Nephron progenitor cell (in vitro differentiated cells): ENCODE results near the gene RBM20.

Source experiments
- DNase-seq: peaks from one replicate; pipeline ENCODE4 v3.0.0; 2021
- H3K27ac Mint-ChIP-seq: 2 replicates; pipeline ENCODE4 v1.8.0; 2021; ENCODE audit warnings: mild to moderate bottlenecking, moderate library complexity, mixed read lengths
- H3K27me3 Mint-ChIP-seq: 2 replicates; pipeline ENCODE4 v1.8.0; 2021; ENCODE audit warnings: mild to moderate bottlenecking, low read depth, mixed read lengths; ENCODE audit not compliant: poor library complexity
- H3K36me3 Mint-ChIP-seq: 2 replicates; pipeline ENCODE4 v1.8.0; 2021; ENCODE audit warnings: low read depth, mixed read lengths
- H3K4me1 Mint-ChIP-seq: 2 replicates; pipeline ENCODE4 v1.8.0; 2021; ENCODE audit warnings: mixed read lengths
- H3K4me3 Mint-ChIP-seq: 2 replicates; pipeline ENCODE4 v1.8.0; 2021; ENCODE audit warnings: mild to moderate bottlenecking, moderate library complexity, mixed read lengths
- H3K9me3 Mint-ChIP-seq: 2 replicates; pipeline ENCODE4 v1.8.0; 2021; ENCODE audit warnings: mild to moderate bottlenecking, moderate library complexity, mixed read lengths
- TF ChIP-seq, protein P1 (sequence below): fragments of 200-600 bp; sonication (generic); IDR thresholded peaks from 2 replicates; pipeline ENCODE4 v1.5.0; 2021; ENCODE audit warnings: antibody characterized with exemption

Gene RBM20

DNA sequence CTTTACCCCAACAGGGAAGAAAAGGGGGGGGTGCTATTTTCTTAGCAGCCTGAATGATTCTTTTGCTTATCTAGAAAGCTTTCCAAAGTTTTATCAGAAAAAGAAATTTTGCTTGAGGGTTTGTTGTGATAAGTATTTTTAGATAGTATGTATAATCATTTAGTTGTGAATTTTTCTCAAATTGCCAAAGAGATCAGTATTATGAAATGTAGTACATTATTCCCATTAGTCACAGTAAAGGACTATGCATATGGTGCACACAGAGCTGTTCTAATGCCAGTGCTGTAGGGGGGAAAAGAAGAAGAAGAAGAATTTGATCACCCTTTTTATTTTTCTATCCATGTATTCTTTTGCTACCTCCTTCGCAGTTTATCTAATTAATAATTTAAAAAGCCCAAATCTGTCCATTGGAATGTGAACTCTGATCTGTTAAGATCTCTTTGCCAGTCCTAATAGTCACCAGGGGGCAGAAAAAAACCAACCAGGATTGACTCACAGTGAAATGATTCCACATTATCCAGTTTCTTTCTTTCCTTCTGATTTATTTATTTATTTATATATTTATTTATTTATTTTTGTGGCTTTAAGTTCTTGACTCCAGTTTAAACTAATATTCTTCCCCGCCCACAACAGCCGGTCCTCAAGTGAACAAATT lies 4.7 kb downstream of the RBM20 start:
- peaks cover 82% of the 10 kb centered on the region for H3K4me1 Mint-ChIP-seq
- TF ChIP-seq, protein P1, sequence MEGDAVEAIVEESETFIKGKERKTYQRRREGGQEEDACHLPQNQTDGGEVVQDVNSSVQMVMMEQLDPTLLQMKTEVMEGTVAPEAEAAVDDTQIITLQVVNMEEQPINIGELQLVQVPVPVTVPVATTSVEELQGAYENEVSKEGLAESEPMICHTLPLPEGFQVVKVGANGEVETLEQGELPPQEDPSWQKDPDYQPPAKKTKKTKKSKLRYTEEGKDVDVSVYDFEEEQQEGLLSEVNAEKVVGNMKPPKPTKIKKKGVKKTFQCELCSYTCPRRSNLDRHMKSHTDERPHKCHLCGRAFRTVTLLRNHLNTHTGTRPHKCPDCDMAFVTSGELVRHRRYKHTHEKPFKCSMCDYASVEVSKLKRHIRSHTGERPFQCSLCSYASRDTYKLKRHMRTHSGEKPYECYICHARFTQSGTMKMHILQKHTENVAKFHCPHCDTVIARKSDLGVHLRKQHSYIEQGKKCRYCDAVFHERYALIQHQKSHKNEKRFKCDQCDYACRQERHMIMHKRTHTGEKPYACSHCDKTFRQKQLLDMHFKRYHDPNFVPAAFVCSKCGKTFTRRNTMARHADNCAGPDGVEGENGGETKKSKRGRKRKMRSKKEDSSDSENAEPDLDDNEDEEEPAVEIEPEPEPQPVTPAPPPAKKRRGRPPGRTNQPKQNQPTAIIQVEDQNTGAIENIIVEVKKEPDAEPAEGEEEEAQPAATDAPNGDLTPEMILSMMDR = no peak
- no peak overlapping the region for H3K4me3 Mint-ChIP-seq
- H3K9me3 Mint-ChIP-seq = no peaks in the 10 kb centered on the region
- no peaks in the 10 kb centered on the region for H3K36me3 Mint-ChIP-seq
- DNase-seq = no peak
- peaks cover 5% of the 10 kb centered on the region for H3K27me3 Mint-ChIP-seq
- no peak overlapping the region for H3K27ac Mint-ChIP-seq

DNA sequence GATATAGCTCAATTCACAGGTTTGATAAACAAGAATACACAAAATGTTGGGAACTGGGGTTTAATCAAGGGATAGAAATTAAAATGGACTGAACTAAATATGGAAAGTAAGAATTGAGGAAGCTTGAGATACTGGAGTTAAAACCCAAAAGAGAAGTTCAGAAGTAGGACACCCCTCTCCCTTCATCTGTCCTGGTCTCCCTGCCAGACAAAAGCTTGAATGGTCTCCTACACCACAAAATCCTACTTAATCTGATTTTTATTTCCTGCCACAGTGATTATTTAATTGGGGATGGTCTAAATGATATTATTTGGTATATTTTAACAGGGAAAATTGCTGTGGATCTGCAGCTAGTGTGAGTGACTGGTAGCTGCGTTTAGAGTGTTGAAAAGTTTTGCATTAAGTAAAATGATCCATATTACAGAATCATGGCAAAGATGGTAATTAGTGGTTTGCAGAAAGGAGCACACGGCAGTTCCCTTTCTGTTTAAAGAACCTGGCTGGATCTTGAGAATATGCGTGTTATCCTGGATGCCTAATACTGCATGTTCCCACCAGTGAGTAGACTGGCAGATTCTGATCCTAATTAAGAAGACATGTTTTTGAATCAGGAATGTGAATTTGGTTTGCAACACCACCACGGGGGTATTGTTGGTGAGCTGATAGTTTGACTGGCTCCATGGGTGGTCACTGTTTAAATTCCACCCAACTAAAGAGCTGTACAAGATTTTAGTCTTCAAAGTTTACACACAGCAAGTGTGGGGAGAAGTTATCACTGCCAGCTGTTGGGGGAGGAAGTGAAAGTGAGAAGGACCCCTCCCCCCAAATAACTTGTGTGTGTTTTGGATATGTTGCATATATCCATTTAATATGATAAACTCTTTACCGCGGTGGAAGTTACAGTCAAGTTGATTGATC lies 5.5 kb downstream of the RBM20 start:
- no peak for DNase-seq
- Mint-ChIP-seq H3K27ac (no peak overlapping the region), H3K9me3 (no peaks in the 10 kb centered on the region), H3K27me3 (peaks cover 5% of the 10 kb centered on the region), H3K4me3 (no peak overlapping the region), H3K4me1 (peaks cover 81% of the 10 kb centered on the region), H3K36me3 (no peaks in the 10 kb centered on the region)
- TF ChIP-seq, protein P1 = no peak

DNA sequence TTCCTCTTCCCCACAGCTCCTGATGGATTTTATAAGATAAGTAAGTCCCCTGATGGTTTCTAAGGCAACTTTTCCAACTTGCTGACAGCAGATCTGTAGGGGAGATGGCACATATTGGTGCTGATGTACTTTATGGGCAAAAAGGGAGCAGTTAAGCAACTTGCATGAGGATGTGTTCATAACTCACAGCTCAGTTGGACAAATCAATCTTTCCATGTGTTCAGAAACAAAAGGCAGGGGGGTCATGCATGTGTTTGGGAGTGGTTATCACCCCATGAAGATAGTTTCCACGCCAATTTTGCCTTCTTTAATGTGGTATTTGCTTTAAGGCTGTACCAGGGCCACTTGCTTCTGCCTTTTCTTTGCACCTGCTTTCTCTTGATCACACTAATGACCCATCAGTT lies 6.1 kb downstream of the RBM20 start:
- Mint-ChIP-seq H3K36me3 (no peaks in the 10 kb centered on the region), H3K4me3 (no peak overlapping the region), H3K27me3 (peaks cover 2% of the 10 kb centered on the region), H3K27ac (no peak overlapping the region), H3K4me1 (peaks cover 75% of the 10 kb centered on the region), H3K9me3 (no peaks in the 10 kb centered on the region)
- TF ChIP-seq, protein P1 = no peak
- DNase-seq = no peak

DNA sequence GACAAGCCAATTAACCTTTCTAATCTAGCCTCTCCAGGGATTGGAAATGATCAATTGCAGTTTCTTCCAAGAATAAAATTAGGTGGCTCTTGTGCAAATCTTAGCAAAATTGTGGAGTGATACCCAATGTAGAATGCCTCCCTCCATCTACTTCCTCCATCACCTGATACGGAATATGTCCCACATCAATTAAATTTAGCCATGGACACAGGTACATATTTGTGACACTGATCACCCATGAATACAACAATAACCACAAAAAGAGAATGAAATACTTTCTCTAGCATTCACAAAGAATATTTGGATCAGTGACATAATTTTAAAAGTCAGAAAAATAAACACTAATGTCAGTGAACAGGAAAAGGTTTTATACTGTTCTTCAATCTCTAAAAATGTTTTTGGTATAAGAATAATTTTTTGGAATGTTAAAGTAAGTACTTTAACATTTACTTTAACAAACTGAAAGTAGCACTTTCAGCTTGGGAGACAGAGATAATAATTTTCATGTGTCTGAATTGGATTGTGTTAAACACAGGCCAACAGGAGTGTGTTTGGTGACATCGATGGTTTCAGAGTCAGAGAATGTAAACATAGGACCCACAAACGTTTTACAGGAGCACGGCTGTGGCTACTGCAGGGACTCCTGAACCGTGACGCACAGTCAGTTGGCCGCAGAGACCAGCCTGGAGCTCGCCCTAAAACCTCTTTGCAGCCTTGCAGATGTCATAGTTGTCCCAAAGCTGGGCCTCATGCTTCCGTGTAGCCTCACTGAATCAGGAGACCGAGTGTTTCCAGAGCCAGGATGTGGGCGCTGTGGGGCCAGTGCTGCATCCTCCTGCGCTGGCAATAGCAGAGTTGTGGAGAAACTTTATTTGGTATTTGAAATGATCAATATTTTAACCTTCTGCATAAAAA lies 7.2 kb downstream of the RBM20 start:
- peak; percentile 56 for DNase-seq
- H3K27ac Mint-ChIP-seq = no peak overlapping the region
- H3K36me3 Mint-ChIP-seq = no peaks in the 10 kb centered on the region
- TF ChIP-seq, protein P1 = no peak
- peaks cover 66% of the 10 kb centered on the region for H3K4me1 Mint-ChIP-seq
- no peak overlapping the region for H3K4me3 Mint-ChIP-seq
- H3K9me3 Mint-ChIP-seq = no peaks in the 10 kb centered on the region
- H3K27me3 Mint-ChIP-seq = peaks cover 2% of the 10 kb centered on the region

DNA sequence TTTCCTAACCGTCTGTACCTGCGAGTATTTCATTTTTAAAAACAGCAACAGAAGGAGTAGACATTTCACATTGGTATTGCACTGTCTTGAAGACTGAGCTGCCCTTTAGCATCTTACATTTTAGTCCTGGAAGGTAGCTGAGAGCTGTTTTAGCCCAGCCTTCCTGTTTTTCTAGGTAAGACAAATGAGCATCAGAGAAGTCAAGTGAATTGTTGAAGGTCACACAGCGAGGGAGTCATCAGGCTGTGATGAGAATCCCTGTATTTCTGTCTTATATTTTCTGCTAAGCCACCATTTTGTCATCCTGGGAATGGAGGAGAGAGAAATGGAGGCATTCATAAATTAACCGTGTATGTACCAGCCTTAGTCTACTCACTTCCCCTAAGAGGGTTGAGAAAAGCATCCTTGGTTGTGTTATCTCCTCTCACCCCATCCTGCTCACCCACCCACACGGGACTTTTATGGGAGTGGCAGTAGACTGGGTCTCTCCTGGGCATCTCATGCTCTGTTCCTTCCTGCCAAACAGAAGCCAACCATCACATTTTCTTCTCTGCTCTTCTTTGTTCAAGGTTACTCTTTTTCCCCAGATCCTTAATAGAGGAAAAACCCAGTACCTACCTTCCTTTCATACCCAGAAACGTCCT lies 8.5 kb downstream of the RBM20 start:
- Mint-ChIP-seq H3K27me3 (peaks cover 2% of the 10 kb centered on the region), H3K27ac (no peak overlapping the region), H3K9me3 (no peaks in the 10 kb centered on the region), H3K4me1 (peaks cover 56% of the 10 kb centered on the region), H3K36me3 (peaks cover 4% of the 10 kb centered on the region), H3K4me3 (no peak overlapping the region)
- TF ChIP-seq, protein P1 = no peak
- DNase-seq = no peak
